Adrenal gland (tissue), 5 donors: ENCODE measurements around the gene VEZF1.

ENCODE experiments used
- CTCF ChIP-seq, 6 experiments: fragments of 450-650 bp in 4 of 6; fragments of 200-600 bp in 2 of 6; sonication (generic) in 1 of 6; IDR thresholded peaks; 1 replicate in 5 of 6; 2 replicates in 1 of 6; pipeline versions ENCODE4 v1.5.1 to v1.8.0; 2016 to 2021; ENCODE audit warnings: antibody characterized with exemption in 6 of 6, mild to moderate bottlenecking in 2 of 6, moderate library complexity in 1 of 6
- POLR2A ChIP-seq, 2 donors: fragments of 450-650 bp; IDR thresholded peaks; one replicate each; pipeline ENCODE4 v1.6.1; 2017; ENCODE audit warnings: antibody characterized with exemption in 2 of 2, mild to moderate bottlenecking in 2 of 2, moderate library complexity in 1 of 2
- donor health status: DM: no; HTN: no; CAD: no.

GRCh38 chr17:57925361-57925990, 62.6 kb downstream of the VEZF1 start:
- TF ChIP-seq CTCF (IDR thresholded peaks at IDR 0.05) (no peak), POLR2A (IDR thresholded peaks at IDR 0.05) (no peak)
